Muscle of back (tissue), 11 donors: ENCODE measurements around the gene PNO1. TPM values are rescaled to one million over a fixed set of nuclear protein-coding genes. Genes with fewer than 3 reads are reported as not detected.

Experiments used
- DNase-seq, 3 donors: peaks; one replicate each; pipeline versions ENCODE4 v3.0.0 to v3.0.0-alpha.2; 2013
- polyA plus RNA-seq, 10 donors: library from polyadenylated mRNA; unstranded; fragments of 120-200 nt; gene quantifications; one replicate each; pipeline ENCODE4 v1.2.1, GENCODE V29; 2013; ENCODE audit not compliant: insufficient read length in 10 of 10

Gene PNO1
- polyA plus RNA-seq, 10 donors: 13.8 to 22.2 (median 16.2) TPM

- DNase-seq: peak in 1 of 3 donors; percentile 41
Observed at GRCh38 chr2:68190991-68191731, 33.5 kb downstream of the PNO1 start.

DNA sequence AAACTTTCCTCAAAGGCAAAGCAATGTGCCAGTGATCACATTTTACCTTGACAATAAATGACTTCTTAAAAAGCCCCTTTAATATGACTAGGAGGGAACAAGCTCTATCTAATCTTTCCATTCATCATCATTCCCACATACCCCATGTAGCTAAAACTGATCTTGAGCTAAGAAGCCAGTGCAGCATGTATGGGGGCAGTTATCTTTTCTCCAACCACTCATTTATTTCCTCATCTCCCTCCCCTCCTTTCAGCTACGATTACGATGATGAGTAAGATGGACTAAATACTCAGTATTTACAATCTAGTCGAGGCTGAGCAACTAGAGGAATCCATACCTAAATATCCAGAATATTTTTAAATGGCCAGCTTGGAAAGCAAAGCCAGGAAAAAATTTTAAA, 35.5 kb downstream of the PNO1 start:
- DNase-seq: no peak

- peak in 1 of 3 donors; percentile 21 for DNase-seq
Observed at GRCh38 chr2:68193787-68194372, 36.2 kb downstream of the PNO1 start.

DNA sequence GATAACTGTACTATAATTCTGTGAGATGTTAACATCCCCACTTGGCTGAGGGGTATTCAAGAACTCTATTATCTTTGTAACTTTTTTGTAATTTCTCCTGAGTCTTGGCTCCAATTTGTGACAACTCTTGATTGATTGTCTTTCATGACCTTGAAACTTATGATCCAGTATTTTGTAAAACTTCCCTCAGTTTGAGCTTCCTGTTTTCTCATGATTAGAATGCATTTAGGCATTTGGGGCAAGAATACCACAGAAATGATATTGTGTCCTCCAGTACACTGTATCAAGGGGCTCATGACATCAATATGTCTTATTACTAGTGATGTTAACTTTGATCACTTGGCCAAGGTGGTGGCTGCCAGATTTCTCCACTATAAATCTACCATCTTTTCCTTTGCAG, 37.4 kb downstream of the PNO1 start:
- DNase-seq: no peak

DNA sequence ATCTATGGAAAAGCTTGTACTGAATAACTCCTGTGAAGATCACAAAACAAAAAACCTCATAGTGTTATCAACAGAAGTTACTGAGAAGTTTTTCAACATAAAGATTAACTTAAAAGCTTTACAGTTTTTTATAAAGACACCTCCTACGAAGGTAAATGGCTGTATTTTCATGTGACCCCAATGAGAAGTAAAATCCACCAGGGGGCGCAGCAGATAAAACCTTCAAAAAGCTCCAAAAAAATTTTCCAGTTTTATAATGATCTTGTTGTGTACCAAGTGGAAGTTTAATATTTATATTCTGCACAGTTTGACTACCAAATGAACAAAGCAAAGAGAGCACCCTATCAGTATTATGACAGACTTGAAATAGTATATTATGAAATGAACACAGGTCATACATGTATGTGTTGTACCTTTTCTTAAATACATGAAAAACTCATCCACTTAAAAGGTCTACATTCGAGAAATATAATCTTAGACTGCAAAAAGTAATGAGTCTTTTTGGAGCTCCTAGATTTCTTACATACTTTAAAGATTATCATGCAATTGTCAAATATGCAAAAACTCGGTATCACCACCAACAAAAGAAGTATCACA, 38.5 kb downstream of the PNO1 start:
- DNase-seq: peak; percentile 42 to 66 (median 61)

GRCh38 chr2:68200157-68200787, 42.6 kb downstream of the PNO1 start:
- DNase-seq: no peak

DNA sequence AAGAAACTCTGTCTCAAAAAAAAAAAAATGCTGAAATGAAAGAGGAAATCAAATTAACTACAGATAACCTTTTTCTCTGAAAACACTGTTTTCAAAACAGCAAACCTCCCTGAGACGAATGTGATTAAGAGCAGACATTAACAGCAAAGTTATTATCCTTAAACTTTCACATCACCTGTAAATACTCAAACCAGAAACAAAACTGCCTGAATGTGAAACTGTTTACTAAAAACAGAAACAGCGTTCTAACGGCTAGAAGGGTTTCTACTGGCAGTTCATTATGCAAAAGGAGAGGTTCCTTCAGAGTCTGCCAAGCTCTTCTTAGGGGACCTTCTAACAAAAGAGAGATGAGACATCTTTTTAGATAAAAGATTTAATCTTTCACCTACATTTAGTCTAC, 45.9 kb downstream of the PNO1 start:
- DNase-seq: no peak

DNA sequence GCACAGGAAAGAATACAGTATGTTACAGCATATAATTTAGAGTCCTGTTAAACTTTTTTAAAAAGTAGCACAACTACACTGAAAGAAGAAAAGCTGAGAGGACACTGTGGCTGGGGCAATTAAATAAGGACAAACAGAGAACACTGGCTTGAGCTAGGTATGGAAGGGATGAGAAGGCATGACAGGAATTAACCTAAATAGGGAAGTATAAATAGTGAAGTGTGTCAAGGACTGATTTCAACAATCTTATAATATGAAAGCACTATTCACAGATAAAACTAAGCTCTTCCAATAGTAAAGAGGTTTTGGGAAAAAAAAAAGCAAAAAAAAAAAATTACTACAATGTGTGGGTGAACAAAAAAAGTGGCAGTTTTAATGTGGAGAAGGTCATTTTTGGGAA, 49.1 kb downstream of the PNO1 start:
- no peak for DNase-seq

- no peak for DNase-seq
Observed at GRCh38 chr2:68214381-68214780, 56.7 kb downstream of the PNO1 start.

DNA sequence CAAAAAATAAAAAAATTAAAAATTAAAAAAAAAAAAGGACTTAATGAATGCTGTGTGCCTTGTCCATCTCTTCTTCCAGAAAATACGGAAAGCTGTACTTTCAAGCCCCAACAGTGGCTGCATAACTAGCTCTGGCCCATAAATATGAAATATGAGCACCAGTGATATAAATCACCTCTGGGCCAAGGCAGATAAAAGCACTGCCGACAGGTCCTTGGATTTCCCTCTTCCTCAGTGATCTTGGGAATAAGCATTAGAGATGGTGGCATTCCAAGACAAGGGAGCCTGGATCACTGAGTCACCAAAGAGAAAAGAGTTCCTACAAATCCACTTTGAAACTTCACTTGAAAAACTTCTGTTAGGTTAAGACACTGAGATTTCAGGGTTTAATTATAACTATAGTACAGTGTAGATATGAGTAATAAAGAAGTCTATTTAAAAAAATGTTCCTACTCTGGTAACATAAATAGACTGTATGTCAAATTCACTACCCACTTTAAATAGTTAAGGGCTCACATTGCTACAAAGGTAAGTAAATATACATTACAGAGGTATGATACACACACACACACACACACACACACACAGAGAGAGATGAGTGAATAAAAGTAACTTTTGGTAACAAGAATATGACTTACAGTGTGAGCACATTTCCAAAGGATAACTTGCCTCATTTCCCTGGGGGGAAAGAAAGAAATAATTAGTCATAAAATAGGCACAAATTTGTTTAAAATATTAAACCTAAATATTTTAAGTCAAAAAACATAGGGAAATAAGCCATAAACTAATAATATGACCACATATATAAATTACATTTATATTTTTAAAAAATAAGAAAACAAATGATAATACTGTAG, 59.0 kb downstream of the PNO1 start:
- DNase-seq: peak in 2 of 3 donors; percentile 21 to 31

DNA sequence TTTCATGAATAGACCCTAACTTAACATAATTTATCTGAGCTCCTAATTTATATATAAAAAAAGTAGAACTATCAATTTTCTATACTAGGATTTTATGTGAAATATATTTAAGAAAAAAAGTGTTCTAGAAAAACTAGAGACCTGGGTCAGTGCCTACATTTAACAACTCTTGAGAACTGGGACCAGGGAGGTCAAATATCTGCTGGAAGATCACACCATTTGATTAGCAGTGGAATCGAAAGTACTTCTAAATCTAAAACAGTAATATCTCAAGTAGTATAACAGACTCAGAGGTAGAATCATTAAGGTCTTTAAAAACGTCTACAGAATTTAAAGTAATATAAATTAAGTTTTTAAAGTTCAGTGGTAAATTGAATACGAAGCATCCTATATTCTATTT, 60.0 kb downstream of the PNO1 start:
- no peak for DNase-seq

DNA sequence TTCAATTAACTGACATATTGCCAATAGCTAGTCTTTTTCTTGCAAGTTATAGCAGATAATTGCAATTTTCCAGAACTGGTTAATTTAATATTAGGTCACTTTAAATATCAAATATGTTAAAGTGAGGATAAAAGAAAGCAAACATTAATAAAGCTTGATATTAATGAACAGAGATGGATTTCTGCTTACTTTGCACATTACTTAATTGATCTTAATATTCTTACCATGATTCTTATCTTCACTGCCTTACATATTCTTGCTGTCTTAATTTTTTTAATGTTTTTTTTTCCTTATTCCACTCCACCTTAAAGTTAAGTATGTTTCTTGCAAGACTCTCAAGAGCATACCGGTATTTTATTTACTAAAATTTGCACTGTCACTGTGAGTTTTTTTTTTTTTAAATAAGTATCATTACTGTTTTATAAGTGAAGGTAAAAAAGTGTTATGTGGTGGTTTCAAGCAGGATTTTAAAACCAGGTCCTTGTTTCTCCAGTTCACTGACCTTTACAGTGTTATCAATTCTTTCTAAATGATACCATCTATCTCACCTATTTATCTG, 60.7 kb downstream of the PNO1 start:
- DNase-seq: no peak

- no peak for DNase-seq
Observed at GRCh38 chr2:68222287-68222686, 64.6 kb downstream of the PNO1 start.

GRCh38 chr2:68223419-68223818, 65.7 kb downstream of the PNO1 start:
- no peak for DNase-seq

DNA sequence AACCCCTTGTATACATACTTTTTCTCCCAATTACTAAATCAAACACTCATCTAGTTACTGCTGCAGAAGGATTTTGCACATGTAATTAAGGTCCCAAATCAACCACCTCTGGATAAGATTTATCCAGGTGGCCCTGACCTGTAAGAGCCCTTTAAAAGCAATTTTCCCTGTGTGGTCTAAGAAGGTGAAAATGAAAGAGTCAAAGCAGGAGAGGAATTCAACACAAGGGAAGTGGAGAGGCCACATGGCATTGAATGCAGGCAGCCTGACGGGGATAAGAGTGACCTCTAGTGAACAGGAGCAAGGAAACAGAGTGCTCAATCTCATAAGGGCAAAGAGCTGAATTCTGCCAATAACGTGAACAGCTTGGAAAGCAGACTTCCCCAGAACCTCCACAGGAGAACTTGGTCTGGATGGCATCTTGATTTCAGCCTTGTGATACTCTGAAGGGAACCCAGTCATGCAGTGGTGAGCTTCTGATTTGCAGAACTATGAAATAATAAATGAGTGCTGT, 67.5 kb downstream of the PNO1 start:
- no peak for DNase-seq

Other genes starting within 250 kb of the PNO1 start
- 10 to 100 TPM; 29.5 to 38.1 (median 31.5) TPM for gene C1D, start 94.9 kb upstream of the PNO1 start, polyA plus RNA-seq
- 10 to 100 TPM; 44.1 to 67.9 (median 51.7) TPM for gene PPP3R1, start 94.6 kb downstream of the PNO1 start, polyA plus RNA-seq
- 10 to 100 TPM; 21.7 to 33.5 (median 26.2) TPM for gene CNRIP1, start 162.1 kb downstream of the PNO1 start, polyA plus RNA-seq
- gene PLEK, start 207.4 kb downstream of the PNO1 start, polyA plus RNA-seq: 1 to 10 TPM; 4.1 to 7.8 (median 6.1) TPM